ENCODE measurements around the gene UBE2D3.

- TF ChIP-seq ESRRG (CRISPR knock-in tag; IDR thresholded peaks at IDR 0.05) = no peak
- TF ChIP-seq CREB5 (CRISPR knock-in tag; IDR thresholded peaks at IDR 0.05; ENCODE audit: low read depth) = no peak
Observed at GRCh38 chr4:102791318-102791835, 36.0 kb downstream of the UBE2D3 start.
